Suprapubic skin (tissue), 4 donors: ENCODE measurements around the gene MCUR1. TPM values are rescaled to one million over a fixed set of nuclear protein-coding genes. Genes with fewer than 3 reads are reported as not detected.
A peak's percentile ranks its signal among the peaks of the same experiment; 100 is the strongest.

Experiments
- DNase-seq, 2 donors: peaks; one replicate each; pipeline ENCODE4 v3.0.0-alpha.2; 2019; ENCODE audit warnings: low spot score in 2 of 2
- H3K27ac ChIP-seq: fragments of 200-600 bp; sonication (generic); one replicate; pipeline ENCODE4 v1.5.1; 2019
- H3K27me3 ChIP-seq: fragments of 200-600 bp; sonication (generic); one replicate; pipeline ENCODE4 v1.5.1; 2019
- H3K36me3 ChIP-seq: fragments of 200-600 bp; sonication (generic); one replicate; pipeline ENCODE4 v1.5.1; 2019
- H3K4me1 ChIP-seq: fragments of 200-600 bp; sonication (generic); one replicate; pipeline ENCODE4 v1.5.1; 2019
- H3K4me3 ChIP-seq: fragments of 200-600 bp; sonication (generic); one replicate; pipeline ENCODE4 v1.5.1; 2019; ENCODE audit warnings: mild to moderate bottlenecking
- H3K9me3 ChIP-seq: fragments of 200-600 bp; sonication (generic); one replicate; pipeline ENCODE4 v1.5.1; 2019
- CTCF ChIP-seq, 2 donors: fragments of 200-600 bp in 1 of 2; fragments of 450-650 bp in 1 of 2; sonication (generic) in 1 of 2; IDR thresholded peaks; one replicate each; pipeline ENCODE4 v1.5.1; 2016 to 2019; ENCODE audit warnings: antibody characterized with exemption in 2 of 2, mild to moderate bottlenecking in 1 of 2, moderate library complexity in 1 of 2
- EP300 ChIP-seq: sonication (generic); formaldehyde crosslinking; IDR thresholded peaks from one replicate; pipeline ENCODE4 v1.6.1; 2017; ENCODE audit warnings: antibody characterized with exemption
- POLR2A ChIP-seq, 2 donors: fragments of 450-650 bp; IDR thresholded peaks; one replicate each; pipeline ENCODE4 v1.6.1; 2017; ENCODE audit warnings: antibody characterized with exemption in 2 of 2, mild to moderate bottlenecking in 2 of 2, moderate library complexity in 2 of 2
- POLR2AphosphoS5 ChIP-seq, 3 donors: sonication (generic); formaldehyde crosslinking; IDR thresholded peaks; one replicate each; pipeline ENCODE4 v1.6.1; 2017; ENCODE audit warnings: antibody characterized with exemption in 3 of 3
- WGBS: methylation state at CpG from one replicate; pipeline ENCODE4 v1.1.5; 2018; 5-methylcytosine and 5-hydroxymethylcytosine counted together
- total RNA-seq, 4 donors: library from RNA; depleted of rRNA; stranded (reverse); fragments of >200 nt; gene quantifications; one replicate each; pipeline ENCODE4 v1.1.0, GENCODE V29; 2016

The MCUR1 gene
- total RNA-seq, 4 donors from 2014 or later: 20.8 to 30.7 (median 27.8) TPM

GRCh38 chr6:13800615-13801014, 13.7 kb downstream of the MCUR1 start:
- no peaks in the 10 kb centered on the region for H3K9me3 ChIP-seq
- no peak overlapping the region for H3K27ac ChIP-seq
- 78% methylated on average over 3 of the region's 3 CpGs for WGBS
- no peak for TF ChIP-seq CTCF (IDR thresholded peaks at IDR 0.05)
- TF ChIP-seq EP300: no peak
- TF ChIP-seq POLR2AphosphoS5 (IDR thresholded peaks at IDR 0.05): no peak
- TF ChIP-seq POLR2A (IDR thresholded peaks at IDR 0.05): no peak
- no peak for DNase-seq
- peaks cover 45% of the 10 kb centered on the region for H3K36me3 ChIP-seq
- no peak overlapping the region for H3K4me3 ChIP-seq
- peaks cover 16% of the 10 kb centered on the region for H3K4me1 ChIP-seq
- no peaks in the 10 kb centered on the region for H3K27me3 ChIP-seq

GRCh38 chr6:13796781-13797180, 17.6 kb downstream of the MCUR1 start:
- H3K9me3 ChIP-seq: no peaks in the 10 kb centered on the region
- peaks cover 33% of the 10 kb centered on the region for H3K36me3 ChIP-seq
- H3K27ac ChIP-seq: peak overlapping the region; percentile 81
- no peak for DNase-seq
- H3K4me1 ChIP-seq: peaks cover 28% of the 10 kb centered on the region
- no peak for TF ChIP-seq CTCF (IDR thresholded peaks at IDR 0.05)
- TF ChIP-seq EP300: no peak
- no peak for TF ChIP-seq POLR2AphosphoS5 (IDR thresholded peaks at IDR 0.05)
- TF ChIP-seq POLR2A (IDR thresholded peaks at IDR 0.05): no peak
- H3K27me3 ChIP-seq: no peaks in the 10 kb centered on the region
- H3K4me3 ChIP-seq: no peak overlapping the region
- WGBS: 49% methylated on average over 1 of the region's 1 CpG

- H3K27ac ChIP-seq: peak overlapping the region; percentile 14
- DNase-seq: peak; percentile 89 to 91
Measured at GRCh38 chr6:13795041-13795750, 19.2 kb downstream of the MCUR1 start.

GRCh38 chr6:13794184-13794583, 20.2 kb downstream of the MCUR1 start:
- H3K4me3 ChIP-seq: no peak overlapping the region
- peaks cover 28% of the 10 kb centered on the region for H3K4me1 ChIP-seq
- H3K27me3 ChIP-seq: no peaks in the 10 kb centered on the region
- TF ChIP-seq CTCF (IDR thresholded peaks at IDR 0.05) (no peak), POLR2A (IDR thresholded peaks at IDR 0.05) (no peak), POLR2AphosphoS5 (IDR thresholded peaks at IDR 0.05) (no peak), EP300 (no peak)
- H3K27ac ChIP-seq: no peak overlapping the region
- DNase-seq: no peak
- WGBS: 76% methylated on average over 5 of the region's 5 CpGs
- H3K9me3 ChIP-seq: no peaks in the 10 kb centered on the region
- peaks cover 37% of the 10 kb centered on the region for H3K36me3 ChIP-seq

More at GRCh38 chr6:13795041-13795750, 19.2 kb downstream of the MCUR1 start:
- TF ChIP-seq POLR2A (IDR thresholded peaks at IDR 0.05): no peak
- TF ChIP-seq POLR2AphosphoS5 (IDR thresholded peaks at IDR 0.05): no peak
- no peak for TF ChIP-seq EP300
- TF ChIP-seq CTCF (IDR thresholded peaks at IDR 0.05): peak; percentile 80 to 91
- WGBS: 42% methylated on average over 8 of the region's 8 CpGs
- Histone ChIP-seq H3K4me1 (peaks cover 28% of the 10 kb centered on the region), H3K36me3 (peaks cover 31% of the 10 kb centered on the region), H3K4me3 (no peak overlapping the region), H3K27me3 (no peaks in the 10 kb centered on the region), H3K9me3 (no peaks in the 10 kb centered on the region)

DNA sequence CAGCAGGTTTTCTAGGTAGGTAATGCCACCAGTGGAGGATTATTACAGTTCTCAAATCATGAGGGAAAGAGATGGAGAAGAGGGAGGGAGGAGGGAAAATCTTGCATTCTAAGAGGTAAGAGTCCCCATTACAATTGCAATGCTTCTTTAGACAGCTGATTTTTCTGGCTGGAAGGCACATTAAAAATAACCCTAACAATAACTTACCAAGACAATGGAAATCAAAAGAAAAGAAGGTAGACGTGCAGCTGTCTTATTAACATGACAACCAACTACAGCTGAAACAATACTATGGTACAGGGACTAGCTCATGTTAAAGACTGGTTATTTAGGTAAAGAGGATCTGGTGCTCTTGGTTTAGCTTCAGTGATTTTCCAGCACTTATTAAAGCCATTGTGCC, 24.6 kb downstream of the MCUR1 start:
- Histone ChIP-seq H3K4me3 (no peak overlapping the region), H3K27me3 (no peaks in the 10 kb centered on the region), H3K9me3 (no peaks in the 10 kb centered on the region), H3K4me1 (peaks cover 4% of the 10 kb centered on the region), H3K36me3 (peaks cover 25% of the 10 kb centered on the region), H3K27ac (no peak overlapping the region)
- TF ChIP-seq EP300 (no peak), POLR2A (IDR thresholded peaks at IDR 0.05) (no peak), CTCF (IDR thresholded peaks at IDR 0.05) (no peak), POLR2AphosphoS5 (IDR thresholded peaks at IDR 0.05) (no peak)
- DNase-seq: no peak
- 68% methylated on average over 1 of the region's 1 CpG for WGBS
